SW 1271 (cell line): ENCODE results near the gene CDK17.

ENCODE experiments used
- DNase-seq, 2 experiments: peaks; one replicate each; lab custom pipeline; 2025; lab: John Stamatoyannopoulos, UW

Gene CDK17

GRCh38 chr12:96237465-96238077 lies 162.7 kb downstream of the CDK17 start:
- peak; percentile 62 to 89 for DNase-seq

- DNase-seq = no peak
Observed at GRCh38 chr12:96237035-96237434, 163.2 kb downstream of the CDK17 start.

DNA sequence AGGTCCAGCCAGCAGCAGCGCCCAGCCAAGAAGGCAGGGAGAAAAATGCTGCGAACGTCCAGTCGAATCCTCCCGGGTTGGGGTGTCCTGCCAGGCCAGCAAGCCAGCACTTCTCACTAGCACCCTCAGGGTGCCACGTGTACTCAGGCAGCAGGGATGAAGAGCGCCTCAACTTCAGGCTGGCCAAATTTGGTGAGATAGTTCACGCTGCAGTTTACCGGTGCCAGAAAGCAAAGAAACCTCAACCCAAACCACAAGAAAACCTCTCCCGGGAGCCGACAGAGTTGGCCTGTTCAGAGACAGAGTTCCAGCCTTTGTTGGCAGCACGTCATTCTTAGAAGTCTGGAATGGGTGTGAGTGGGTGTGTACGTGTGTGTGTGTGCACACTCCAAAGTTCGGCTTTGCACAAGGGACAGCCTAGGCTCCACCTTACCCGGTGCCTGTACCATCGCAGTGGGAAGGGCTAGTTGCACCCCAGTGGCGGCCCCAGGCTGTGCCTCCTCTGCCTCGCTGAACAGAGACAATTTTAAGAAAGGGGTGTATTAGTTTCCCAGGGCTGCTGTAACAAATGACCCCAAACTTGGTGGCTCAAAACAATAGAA lies 163.9 kb downstream of the CDK17 start:
- DNase-seq = no peak

- peak in 1 of 2 experiments; percentile 49 for DNase-seq
Observed at GRCh38 chr12:96235484-96235826, 164.8 kb downstream of the CDK17 start.

DNA sequence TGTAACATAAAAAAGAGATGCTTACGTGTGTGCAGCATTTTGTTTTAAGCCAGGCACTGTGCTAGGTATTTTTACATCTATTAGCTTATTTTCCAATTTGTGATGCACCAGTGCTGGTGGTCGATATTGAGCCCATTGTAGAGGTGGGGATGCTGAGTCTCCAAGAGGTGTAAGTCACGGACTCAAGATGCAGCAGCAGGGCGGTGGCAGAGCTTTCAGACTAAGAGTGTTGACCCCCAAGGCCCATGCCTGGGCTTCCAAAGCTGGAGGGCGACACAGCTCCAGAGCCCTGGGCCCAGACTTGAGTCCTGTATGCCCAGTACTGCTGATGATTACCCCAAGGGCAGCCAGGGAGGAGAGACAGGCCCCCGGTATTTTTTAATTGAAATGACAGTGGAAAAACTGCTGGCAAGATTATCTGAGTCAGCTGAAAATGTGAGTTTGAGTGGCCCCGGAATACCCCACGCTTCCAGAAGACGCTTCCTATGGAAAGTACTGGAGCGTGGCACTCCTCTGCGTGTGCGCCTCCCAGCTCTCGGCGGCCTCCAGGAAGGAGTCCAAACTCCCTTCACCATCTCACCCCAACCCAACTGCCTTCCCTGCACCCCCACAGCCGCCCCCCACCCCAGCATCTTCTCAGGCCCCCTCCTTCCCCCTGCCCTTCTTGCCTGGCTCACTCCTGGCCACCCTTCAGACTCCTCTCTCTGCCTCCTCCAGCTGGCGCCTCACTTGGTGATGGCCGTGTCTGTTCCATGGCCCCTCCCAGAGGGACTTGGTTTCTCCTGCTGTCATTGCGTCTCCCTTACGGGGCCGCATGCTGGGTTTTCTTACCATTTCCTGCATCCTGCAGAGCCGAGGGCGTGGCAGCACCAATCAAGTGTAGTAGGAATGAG lies 165.4 kb downstream of the CDK17 start:
- no peak for DNase-seq

GRCh38 chr12:96233939-96234461 lies 166.2 kb downstream of the CDK17 start:
- no peak for DNase-seq

GRCh38 chr12:96233168-96233567 lies 167.1 kb downstream of the CDK17 start:
- DNase-seq = no peak

GRCh38 chr12:96230646-96231045 lies 169.6 kb downstream of the CDK17 start:
- no peak for DNase-seq

DNA sequence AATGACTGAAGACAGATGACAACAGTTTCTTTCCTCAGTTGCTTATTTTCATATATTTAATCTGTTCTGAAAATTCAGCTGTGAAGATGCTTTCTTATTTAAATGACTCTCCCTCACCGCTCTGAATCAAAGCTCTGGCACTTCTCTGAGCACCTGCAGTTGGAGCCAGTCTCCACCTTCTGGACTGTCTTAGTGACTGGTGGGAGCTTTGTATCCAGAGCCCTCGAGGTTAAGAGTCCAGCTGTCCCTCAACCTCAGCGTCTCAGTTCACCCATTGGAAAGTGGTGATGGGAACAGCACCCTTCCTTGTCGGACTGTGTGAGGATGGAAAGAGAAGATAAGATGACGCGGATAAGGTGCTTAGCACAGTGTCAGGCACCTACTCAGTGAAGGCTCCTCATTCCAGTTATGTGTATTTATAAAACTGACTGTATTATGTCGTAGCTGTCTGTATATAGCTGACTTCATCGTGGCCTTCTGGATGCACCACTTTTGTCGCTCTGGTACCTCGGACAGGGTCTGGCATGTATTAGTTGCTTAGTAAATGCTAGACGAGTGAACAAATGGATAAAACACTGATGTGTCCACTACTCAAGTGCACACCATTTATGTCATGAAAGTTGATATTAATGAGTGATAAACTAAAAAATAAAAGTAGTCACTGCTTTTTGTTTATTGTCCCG lies 171.5 kb downstream of the CDK17 start:
- no peak for DNase-seq
